HS-5 (cell line): ENCODE measurements around the gene S100A14.
"Not testable (repeated sequence)": the region's sequence is repeated elsewhere in the genome, so short reads cannot be mapped to it uniquely, and the experiment has no call there.

Experiments
- DNase-seq: peaks from one replicate; pipeline ENCODE4 v3.0.0-alpha.2; 2012; ENCODE audit warnings: low read depth

S100A14 gene

GRCh38 chr1:153616144-153616916 is at the start of gene S100A14:
S100A14 (minus strand) TSS chr1:153616325; CDS start chr1:153615858, 467 bp downstream.
- DNase-seq = no peak

GRCh38 chr1:153663211-153663610 is 47.1 kb upstream of the S100A14 start:
- no peak for DNase-seq

- DNase-seq = no peak
These were observed 46.1 kb upstream of the S100A14 start for GRCh38 chr1:153662269-153662668.

- no peak for DNase-seq
These were observed 45.1 kb upstream of the S100A14 start for GRCh38 chr1:153661111-153661708.

DNA sequence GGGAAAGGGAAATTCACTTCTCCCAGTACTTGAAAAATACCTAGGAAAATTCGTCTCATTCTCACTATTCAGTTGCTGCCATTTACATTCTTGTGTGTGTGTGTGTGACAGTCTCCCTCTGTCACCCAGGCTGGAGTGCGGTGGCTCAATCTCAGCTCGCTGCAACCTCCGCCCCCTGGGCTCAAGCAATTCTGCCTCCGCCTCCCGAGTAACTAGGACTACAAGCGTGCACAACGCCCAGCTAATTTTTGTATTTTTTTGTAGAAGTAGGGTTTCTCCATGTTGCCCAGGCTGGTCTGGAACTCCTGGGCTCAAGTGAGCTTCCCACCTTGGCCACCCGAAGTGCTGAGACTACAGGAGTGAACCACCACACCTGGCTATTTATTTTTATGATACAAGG is 43.5 kb upstream of the S100A14 start:
- no peak for DNase-seq

DNA sequence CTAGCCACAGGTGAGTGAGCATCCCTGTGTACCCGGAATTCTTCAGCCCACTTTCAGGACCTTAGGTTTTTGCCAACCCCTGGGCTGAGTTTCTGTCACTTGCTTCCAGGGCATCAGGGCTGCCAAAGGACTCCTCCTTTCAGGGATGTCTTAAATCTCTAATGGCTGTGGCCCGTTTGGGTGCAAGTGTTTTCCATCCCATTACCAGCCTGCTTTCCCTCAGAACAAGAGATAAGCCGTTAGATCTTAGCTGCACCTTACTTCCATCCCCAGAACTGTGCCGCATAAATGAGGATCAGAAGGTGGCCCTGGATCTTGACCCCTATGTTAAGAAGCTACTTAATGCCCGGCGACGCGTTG is 43.0 kb upstream of the S100A14 start:
- DNase-seq = no peak

DNA sequence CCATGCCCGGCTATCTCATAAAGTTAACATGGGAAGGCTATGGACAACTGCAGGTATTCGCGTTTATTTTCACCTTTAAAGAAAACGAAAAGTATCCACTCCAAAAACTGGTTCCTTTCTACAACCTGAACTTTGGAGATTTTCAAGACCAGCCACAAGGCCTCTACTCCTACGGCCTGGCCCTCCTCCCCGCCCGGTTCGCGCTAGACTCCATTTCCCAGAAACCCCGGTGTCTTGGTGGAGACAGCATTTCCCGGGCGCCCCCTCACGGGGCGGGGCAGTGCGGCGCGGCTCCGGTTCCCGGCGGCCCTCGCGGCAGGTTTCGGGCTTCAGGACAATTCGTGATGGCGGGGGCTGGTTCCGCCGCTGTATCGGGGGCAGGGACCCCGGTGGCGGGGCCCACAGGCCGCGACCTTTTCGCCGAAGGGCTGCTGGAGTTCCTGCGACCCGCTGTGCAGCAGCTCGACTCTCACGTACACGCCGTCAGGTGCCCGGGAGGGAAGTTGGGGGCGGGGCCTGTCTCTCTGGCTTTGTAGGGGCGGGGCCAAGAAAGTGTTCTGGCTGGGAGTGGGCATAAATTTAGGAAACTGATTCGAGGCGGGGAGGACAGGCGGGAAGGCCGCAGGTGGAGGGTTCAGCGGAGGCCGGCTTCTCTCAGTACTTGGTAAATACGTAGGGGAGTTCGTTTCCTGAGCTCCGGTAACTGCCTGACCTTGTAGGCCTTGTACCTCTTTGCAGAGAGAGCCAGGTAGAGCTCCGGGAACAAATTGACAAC is 42.5 kb upstream of the S100A14 start, which contains the start of gene SNAPIN:
TSS of gene SNAPIN (plus strand) at position 304 of the 775 bp plus-strand sequence. CDS start at position 345, 41 bp downstream.
- peak; percentile 62 for DNase-seq

DNA sequence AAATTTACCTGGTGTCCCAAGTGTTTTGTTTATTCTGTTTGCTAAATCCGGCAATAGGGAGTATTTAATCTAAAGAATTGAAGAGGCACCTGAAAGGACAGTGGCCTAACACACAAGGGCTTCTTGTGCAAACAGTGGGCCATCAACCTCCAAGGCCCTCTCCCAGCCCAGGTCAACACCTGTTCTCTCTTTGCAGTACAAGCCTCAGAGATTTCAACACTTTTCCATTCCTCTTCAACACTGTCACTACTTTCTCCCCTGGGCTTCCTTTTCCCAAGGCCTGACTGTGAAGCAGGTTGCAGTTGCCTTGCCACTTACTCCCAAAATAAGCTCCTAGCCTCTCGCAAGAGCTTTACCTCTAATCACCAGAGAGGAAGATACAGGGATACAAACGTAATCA is 39.2 kb upstream of the S100A14 start:
- DNase-seq = no peak

GRCh38 chr1:153652805-153653500 is 36.8 kb upstream of the S100A14 start:
- no peak for DNase-seq

GRCh38 chr1:153651771-153652170 is 35.6 kb upstream of the S100A14 start:
- DNase-seq = no peak

DNA sequence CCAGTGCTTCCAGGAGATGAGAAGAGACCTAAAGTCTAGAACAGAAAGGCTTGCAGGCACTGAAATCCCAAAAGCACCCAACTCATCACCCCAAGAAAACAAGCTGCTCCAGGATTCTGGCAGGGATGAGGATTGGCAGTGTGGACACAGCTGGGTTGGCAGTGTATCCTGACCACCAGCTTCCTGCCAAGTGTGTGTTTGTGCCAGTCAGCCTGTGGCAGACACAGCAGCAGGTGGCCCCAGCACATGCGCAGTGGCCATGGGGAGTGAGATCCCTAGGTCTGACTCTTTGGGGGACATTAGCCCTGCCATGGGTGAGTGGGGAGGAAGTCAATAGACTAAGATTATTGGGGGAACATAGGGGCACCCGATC is 33.7 kb upstream of the S100A14 start:
- no peak for DNase-seq

DNA sequence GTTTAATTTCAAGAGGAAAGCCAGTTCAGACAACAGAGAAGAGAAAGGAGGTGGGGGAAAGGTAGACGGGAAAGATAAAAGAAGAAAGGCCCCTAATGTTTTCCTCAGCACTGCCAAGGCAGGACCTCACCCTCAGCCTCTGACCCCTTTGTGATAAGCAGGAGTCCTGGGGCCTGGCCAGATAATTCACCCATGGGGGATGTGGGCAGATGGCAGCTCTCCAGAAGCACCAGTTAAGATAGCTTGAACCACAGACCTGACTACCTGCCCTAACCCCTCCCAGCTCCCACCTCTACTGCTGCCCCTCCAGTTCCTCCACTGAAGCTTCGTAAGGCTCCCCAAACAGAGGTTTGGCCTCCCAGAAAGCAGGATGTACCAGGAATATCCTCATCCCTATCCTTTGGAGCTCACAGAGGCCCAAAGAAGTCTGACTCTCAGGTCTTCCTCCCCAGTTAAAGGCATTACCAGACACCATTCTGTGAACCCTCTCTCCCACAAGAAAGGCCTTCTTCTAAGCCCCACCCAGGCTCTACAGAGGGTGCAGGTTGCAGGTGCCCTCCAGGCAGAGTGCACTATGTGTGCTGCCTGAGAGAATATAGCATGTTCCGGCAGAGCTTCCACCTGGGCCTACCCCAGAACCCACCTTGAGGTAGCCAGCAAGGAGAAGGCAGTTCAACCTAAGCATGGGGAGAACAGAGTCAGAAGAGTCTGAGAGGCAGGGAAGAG is 33.2 kb upstream of the S100A14 start:
- DNase-seq = no peak

DNA sequence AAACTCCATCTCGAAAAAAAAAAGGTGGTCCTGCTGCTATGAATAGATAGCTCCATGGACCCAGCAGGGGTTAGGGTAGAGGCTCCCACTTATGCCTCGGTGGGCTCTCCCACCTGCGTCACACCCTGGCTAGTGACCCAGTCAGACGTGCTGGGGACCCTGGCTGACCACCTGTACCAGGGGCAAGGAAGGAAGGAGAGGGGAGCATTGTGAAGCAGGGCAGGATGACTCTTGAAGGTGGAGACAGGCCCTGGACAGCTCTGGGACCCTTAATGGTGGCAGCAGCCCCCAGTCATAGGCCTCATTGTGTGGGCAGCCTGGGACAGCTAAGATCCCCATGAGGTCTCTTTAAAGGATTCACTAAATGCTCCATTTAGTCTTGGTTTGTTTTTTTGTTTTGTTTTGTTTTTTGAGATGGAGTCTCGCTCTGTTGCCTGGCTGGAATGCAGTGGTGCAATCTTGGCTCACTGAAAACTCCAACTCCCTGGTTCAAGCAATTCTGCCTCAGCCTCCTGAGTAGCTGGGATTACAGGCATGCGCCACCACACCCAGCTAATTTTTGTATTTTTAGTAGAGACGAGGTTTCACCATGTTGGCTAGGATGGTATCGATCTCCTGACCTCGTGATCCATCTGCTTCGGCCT is 32.0 kb upstream of the S100A14 start:
- no peak for DNase-seq

DNA sequence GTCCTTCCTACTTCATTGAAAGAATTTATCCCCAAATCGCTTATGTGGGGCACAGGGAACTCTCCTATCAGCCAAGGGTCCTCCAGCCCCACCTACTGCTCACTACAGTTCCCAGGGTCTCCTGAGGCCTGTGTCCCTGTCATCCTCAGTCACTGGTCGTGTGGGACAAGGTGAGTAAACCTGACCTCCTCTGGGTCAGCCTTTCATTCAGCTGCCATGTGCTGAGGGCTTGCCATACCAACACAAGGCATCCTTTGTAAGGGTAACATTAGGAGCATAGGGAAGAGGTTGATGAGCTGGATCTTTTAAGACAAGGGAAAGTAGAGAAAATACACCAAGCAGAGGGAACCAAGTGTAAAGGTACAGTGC is 31.2 kb upstream of the S100A14 start:
- no peak for DNase-seq

DNA sequence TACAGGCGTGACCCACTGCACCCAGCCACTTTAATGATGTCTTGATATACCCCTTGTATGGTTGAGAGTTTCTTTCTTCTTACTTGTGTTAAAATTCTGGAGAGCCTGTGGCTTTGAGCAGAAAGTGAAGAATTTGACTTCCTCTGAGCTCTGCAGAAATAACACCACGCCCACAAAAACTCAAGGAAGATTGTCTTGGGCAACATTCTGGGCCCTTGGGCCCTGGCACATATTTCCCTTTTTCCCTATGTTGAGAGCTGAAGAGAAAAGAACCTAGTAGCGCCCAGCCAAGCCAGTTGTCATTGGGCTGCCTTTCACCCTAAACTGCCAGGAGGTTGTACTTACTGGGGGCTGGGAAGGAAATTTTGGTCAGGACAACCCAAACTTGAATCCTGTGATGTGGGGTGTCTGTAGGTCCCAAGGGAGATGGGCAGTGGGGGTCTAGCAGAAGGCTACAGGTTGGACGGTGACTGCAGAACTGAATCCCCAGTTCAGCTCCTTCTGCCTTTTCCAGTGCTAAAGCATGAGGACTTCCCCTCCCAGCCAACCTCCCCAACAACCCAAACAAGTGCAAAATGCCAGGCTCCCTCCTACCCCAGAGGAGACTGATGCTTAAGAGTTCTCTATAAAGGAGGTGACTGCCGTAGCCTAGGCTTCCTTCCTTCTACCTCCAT is 30.7 kb upstream of the S100A14 start:
- DNase-seq = no peak

- DNase-seq = no peak
These were observed 27.7 kb upstream of the S100A14 start for GRCh38 chr1:153643816-153644215.

GRCh38 chr1:153643100-153643499 is 27.0 kb upstream of the S100A14 start:
- no peak for DNase-seq

GRCh38 chr1:153642161-153642560 is 26.0 kb upstream of the S100A14 start:
- DNase-seq = no peak

DNA sequence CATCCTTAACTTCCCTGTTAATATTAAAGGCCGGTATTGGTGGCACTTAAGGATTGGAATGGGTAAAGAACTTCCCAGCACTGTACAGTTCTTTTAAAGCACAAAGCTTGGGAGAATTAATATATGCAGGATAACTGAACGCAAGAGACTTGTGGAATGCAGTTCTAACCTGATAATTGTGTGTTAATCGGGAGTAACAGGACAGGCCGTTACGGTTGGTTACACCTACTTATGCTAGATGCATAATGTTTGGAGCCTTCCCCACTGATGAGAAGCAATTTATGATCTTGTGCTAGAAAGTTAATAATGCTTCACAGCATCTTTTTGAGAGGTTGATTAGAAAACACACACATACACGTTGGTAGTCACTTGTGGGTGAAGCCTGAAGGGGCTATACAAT is 24.7 kb upstream of the S100A14 start:
- DNase-seq = no peak

DNA sequence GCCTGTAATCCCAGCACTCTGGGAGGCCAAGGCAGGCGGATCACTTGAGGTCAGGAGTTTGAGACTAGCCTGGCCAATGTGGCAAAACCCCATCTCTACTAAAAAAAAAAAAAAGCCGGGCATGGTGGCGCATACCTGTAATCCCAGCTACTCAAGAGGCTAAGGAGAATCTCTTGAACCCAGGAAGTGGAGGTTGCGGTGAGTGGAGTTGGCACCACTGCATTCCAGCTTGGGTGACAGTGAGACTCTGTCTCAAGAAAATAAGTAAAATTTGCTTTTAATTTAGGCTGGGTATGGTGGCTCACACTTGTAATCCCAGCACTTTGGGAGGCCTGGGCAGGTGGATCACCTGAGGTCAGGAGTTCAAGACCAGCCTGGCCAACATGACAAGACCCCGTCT is 24.1 kb upstream of the S100A14 start:
- DNase-seq = not testable (repeated sequence)

- no peak for DNase-seq
These were observed 23.2 kb upstream of the S100A14 start for GRCh38 chr1:153639280-153639679.
